Progenitor cell of endocrine pancreas (in vitro differentiated cells): ENCODE results near the gene LDHAL6B. TPM values are rescaled to one million over a fixed set of nuclear protein-coding genes. Genes with fewer than 3 reads are reported as not detected.

Source experiments
- DNase-seq: peaks from one replicate; pipeline ENCODE4 v3.0.0; 2021; ENCODE audit warnings: low spot score; ENCODE audit not compliant: unreplicated experiment
- H3K27ac Mint-ChIP-seq: 2 replicates; pipeline ENCODE4 v1.8.0; 2021; ENCODE audit warnings: mild to moderate bottlenecking, moderate library complexity, mixed read lengths
- H3K27me3 Mint-ChIP-seq: 2 replicates; pipeline ENCODE4 v1.8.0; 2021; ENCODE audit warnings: mixed read lengths
- H3K36me3 Mint-ChIP-seq: 2 replicates; pipeline ENCODE4 v1.8.0; 2022; ENCODE audit warnings: mixed read lengths; ENCODE audit not compliant: insufficient read depth
- H3K4me1 Mint-ChIP-seq: 2 replicates; pipeline ENCODE4 v1.8.0; 2021; ENCODE audit warnings: low read depth, mixed read lengths
- H3K4me3 Mint-ChIP-seq: 2 replicates; pipeline ENCODE4 v1.8.0; 2021; ENCODE audit warnings: low read depth, mild to moderate bottlenecking, moderate library complexity, mixed read lengths
- H3K9me3 Mint-ChIP-seq: 2 replicates; pipeline ENCODE4 v1.8.0; 2021; ENCODE audit warnings: low read depth, mixed read lengths
- total RNA-seq: library from RNA; stranded (reverse); gene quantifications from 2 replicates; pipeline ENCODE4 v1.2.1, GENCODE V29; 2021
- TF ChIP-seq, protein P1 (sequence below): fragments of 200-600 bp; sonication (generic); IDR thresholded peaks from one replicate; pipeline ENCODE4 v1.5.0; 2021; ENCODE audit warnings: antibody characterized with exemption, mild to moderate bottlenecking; ENCODE audit not compliant: unreplicated experiment

The LDHAL6B gene
- total RNA-seq, 1 donor from 2014 or later, result not detected

DNA sequence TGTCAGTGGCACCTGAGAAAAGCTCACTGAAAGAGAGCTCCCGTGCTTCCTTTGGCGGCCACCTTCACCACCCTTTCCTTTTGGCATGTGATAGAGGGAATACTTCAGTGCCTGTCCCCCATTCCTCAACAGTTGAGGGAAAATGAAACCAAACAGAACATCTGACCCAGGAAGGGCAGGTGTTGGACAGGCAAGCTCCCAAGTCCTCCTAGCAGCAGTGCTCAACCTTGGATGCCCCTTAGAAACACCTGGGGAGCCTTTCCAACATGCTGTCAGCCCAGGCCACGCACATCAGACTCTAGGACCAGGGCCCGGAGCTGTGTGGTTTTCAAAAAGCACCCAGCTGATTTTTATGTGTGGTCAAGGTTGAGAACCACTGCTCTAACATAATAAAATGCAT is 22.4 kb downstream of the LDHAL6B start:
- no peaks in the 10 kb centered on the region for H3K4me1 Mint-ChIP-seq
- no peak for DNase-seq
- TF ChIP-seq, protein P1, sequence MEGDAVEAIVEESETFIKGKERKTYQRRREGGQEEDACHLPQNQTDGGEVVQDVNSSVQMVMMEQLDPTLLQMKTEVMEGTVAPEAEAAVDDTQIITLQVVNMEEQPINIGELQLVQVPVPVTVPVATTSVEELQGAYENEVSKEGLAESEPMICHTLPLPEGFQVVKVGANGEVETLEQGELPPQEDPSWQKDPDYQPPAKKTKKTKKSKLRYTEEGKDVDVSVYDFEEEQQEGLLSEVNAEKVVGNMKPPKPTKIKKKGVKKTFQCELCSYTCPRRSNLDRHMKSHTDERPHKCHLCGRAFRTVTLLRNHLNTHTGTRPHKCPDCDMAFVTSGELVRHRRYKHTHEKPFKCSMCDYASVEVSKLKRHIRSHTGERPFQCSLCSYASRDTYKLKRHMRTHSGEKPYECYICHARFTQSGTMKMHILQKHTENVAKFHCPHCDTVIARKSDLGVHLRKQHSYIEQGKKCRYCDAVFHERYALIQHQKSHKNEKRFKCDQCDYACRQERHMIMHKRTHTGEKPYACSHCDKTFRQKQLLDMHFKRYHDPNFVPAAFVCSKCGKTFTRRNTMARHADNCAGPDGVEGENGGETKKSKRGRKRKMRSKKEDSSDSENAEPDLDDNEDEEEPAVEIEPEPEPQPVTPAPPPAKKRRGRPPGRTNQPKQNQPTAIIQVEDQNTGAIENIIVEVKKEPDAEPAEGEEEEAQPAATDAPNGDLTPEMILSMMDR, result no peak
- no peaks in the 10 kb centered on the region for H3K27me3 Mint-ChIP-seq
- no peak overlapping the region for H3K27ac Mint-ChIP-seq
- H3K36me3 Mint-ChIP-seq, result peaks cover 5% of the 10 kb centered on the region
- H3K9me3 Mint-ChIP-seq, result no peaks in the 10 kb centered on the region
- no peak overlapping the region for H3K4me3 Mint-ChIP-seq

DNA sequence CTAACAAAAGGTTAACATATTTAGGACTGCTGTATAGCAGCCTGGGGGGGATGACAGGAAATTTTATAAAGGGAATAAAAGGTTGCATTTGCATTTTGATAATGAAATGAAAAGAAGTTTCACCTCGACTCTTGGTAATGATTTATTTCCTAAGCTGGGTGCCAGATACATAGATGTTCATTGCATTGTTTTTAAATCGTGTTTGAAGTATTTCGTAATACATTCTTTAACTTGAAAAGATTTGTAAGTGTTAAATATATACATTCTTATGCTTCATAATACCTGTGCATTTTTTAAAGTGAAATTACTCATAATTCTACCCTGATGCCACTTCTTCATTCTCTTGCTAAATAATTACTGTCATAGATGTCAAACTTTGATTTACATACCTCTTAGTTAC is 22.8 kb downstream of the LDHAL6B start:
- Mint-ChIP-seq H3K4me3 (no peak overlapping the region), H3K27me3 (no peaks in the 10 kb centered on the region), H3K27ac (no peak overlapping the region), H3K9me3 (no peaks in the 10 kb centered on the region), H3K36me3 (peaks cover 5% of the 10 kb centered on the region), H3K4me1 (no peaks in the 10 kb centered on the region)
- no peak for DNase-seq
- TF ChIP-seq, protein P1, result no peak

DNA sequence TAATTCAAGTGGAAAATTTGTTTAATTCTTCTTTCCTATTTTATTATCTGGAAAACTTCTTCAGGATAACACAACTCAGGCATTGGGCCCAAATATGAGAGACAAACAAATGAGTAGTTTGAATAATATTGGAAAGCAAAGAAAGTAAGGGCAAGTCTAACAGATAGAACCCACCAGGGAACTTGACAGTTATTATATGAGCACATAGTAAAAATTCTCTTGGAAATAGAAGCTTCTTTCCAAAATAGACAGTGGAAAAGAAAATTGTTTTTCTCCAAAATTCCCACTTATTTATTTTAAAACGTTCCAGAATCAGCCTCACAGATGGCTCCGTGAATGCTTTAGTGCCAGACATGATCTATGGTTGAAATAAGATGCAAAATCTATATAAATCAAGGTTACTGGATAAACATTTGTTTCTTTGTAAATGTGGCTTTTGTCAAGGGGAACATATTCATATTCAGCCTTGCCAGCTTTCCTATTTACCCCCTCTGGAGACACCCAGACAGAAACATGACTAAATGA is 23.9 kb downstream of the LDHAL6B start:
- Mint-ChIP-seq H3K9me3 (no peaks in the 10 kb centered on the region), H3K4me1 (no peaks in the 10 kb centered on the region), H3K27me3 (no peaks in the 10 kb centered on the region), H3K4me3 (no peak overlapping the region), H3K36me3 (peaks cover 5% of the 10 kb centered on the region), H3K27ac (no peak overlapping the region)
- no peak for DNase-seq
- TF ChIP-seq, protein P1, result no peak

DNA sequence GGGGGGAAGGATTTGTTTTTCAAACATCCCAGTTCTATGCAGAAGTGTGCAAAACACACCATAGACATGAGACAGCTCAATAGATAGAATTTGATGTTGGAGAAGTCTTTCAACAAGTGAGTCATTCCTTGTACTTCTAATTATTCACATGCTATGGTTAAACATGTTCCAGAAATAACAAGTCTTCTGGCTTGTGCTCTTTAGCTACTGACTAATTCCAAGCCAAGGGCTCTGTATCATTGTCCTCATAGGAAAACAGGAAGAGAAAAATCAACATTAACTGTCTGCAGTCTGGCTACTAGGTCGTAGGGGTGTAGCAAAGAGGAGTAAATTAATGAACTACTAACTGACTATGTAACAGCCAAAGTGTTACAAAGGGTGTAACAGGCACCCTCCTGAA is 25.8 kb downstream of the LDHAL6B start:
- no peak overlapping the region for H3K27ac Mint-ChIP-seq
- TF ChIP-seq, protein P1, result no peak
- no peaks in the 10 kb centered on the region for H3K27me3 Mint-ChIP-seq
- H3K4me3 Mint-ChIP-seq, result no peak overlapping the region
- peaks cover 3% of the 10 kb centered on the region for H3K9me3 Mint-ChIP-seq
- peaks cover 5% of the 10 kb centered on the region for H3K36me3 Mint-ChIP-seq
- DNase-seq, result no peak
- peaks cover 4% of the 10 kb centered on the region for H3K4me1 Mint-ChIP-seq

DNA sequence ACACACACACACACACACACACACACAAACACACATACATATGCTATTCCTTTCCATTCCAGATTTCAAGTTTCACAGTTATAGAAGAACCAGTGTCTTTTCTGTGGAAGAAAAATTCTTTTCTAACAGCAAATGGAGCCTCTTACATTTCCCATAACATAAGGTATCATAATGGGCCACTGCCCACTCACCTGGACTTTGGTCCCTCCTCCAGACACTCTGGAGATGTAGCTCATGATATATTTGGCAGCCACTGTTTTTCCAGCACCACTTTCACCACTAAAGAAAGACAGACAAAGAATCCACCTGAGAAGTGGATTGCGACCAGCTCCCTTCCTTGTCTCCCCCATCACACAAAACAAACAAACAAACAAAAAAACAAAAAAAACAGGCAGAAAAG is 29.8 kb downstream of the LDHAL6B start:
- Mint-ChIP-seq H3K36me3 (peaks cover 5% of the 10 kb centered on the region), H3K4me1 (peaks cover 4% of the 10 kb centered on the region), H3K27me3 (no peaks in the 10 kb centered on the region), H3K4me3 (no peak overlapping the region), H3K27ac (peak overlapping the region; percentile 58), H3K9me3 (peaks cover 3% of the 10 kb centered on the region)
- DNase-seq, result no peak
- TF ChIP-seq, protein P1, result no peak
